ENCODE results near the gene ATXN1. TPM values are rescaled to one million over a fixed set of nuclear protein-coding genes. Genes with fewer than 3 reads are reported as not detected.
"Not testable (repeated sequence)": the region's sequence is repeated elsewhere in the genome, so short reads cannot be mapped to it uniquely, and the experiment has no call there.

The ATXN1 gene
- total RNA-seq, 4 donors from 2014 or later, result 26.4 to 46.4 (median 36.1) TPM

DNA sequence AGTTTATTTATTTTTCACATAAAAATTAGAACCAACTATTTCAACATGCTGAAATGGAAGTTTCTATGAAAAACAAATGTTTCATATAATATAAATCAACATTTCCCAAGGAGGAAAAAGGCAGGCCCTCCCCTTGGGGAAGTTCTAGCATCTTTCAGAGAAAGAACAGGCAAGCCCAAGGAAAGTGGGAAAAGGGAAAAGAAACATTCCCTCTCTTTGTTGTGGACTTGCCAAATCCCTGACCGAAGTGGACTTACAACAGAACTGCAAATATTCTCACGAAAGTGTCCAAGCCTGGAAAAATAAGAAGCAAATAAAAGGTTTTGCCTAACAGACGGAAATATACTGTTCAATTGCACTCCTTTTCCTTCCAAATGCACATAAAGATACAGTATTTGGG is 214.4 kb downstream of the ATXN1 start:
- DNase-seq (ENCODE audit: low spot score), result no peak
- TF ChIP-seq, protein P1, sequence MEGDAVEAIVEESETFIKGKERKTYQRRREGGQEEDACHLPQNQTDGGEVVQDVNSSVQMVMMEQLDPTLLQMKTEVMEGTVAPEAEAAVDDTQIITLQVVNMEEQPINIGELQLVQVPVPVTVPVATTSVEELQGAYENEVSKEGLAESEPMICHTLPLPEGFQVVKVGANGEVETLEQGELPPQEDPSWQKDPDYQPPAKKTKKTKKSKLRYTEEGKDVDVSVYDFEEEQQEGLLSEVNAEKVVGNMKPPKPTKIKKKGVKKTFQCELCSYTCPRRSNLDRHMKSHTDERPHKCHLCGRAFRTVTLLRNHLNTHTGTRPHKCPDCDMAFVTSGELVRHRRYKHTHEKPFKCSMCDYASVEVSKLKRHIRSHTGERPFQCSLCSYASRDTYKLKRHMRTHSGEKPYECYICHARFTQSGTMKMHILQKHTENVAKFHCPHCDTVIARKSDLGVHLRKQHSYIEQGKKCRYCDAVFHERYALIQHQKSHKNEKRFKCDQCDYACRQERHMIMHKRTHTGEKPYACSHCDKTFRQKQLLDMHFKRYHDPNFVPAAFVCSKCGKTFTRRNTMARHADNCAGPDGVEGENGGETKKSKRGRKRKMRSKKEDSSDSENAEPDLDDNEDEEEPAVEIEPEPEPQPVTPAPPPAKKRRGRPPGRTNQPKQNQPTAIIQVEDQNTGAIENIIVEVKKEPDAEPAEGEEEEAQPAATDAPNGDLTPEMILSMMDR (IDR thresholded peaks at IDR 0.05), result no peak
- ATAC-seq (ENCODE audit: low FRiP score), result no peak

DNA sequence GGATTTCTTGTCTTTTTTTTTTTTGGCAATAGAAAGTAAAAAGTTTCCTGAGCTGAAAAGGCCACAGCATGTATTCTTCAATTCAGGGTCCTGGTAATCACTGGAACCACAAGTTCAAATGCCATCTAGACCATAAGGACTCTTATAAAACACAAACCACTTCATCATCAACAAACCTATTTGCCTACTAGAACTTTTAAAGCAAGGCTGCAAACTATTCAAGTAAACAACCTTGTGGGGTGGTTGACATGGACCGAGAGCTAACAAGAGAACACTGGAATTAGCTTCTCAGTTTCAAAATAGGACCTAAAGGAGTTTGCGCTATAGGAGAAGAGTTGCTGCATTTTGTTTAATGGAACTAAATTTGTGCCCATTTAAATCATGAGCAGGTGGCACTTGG is 215.9 kb downstream of the ATXN1 start:
- TF ChIP-seq, protein P1 (IDR thresholded peaks at IDR 0.05), result no peak

DNA sequence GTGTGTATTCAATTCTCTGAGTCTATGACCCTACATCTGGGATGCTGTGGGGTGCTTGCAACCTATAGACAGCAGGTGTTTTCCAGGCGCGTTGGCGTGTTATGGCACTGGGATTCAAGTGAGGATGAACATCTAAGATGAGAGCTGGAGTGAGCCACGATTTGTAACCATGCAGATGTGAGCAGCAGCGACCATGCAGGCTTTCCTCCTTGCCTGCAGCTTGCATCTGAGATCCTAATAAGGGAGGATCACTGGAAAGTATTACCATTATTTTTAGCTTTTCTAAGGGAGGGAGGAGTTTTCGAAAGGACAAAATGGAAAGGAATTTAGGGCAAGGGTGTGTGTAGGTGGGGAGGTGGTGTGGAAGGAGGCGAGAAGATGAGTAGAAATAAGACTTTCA is 216.7 kb downstream of the ATXN1 start:
- TF ChIP-seq, protein P1 (IDR thresholded peaks at IDR 0.05), result no peak
- no peak for DNase-seq (ENCODE audit: low spot score)
- no peak for ATAC-seq (ENCODE audit: low FRiP score)

More for the DNA sequence above, 215.9 kb downstream of the ATXN1 start:
- DNase-seq (ENCODE audit: low spot score) (no peak), ATAC-seq (ENCODE audit: low FRiP score) (no peak)

DNA sequence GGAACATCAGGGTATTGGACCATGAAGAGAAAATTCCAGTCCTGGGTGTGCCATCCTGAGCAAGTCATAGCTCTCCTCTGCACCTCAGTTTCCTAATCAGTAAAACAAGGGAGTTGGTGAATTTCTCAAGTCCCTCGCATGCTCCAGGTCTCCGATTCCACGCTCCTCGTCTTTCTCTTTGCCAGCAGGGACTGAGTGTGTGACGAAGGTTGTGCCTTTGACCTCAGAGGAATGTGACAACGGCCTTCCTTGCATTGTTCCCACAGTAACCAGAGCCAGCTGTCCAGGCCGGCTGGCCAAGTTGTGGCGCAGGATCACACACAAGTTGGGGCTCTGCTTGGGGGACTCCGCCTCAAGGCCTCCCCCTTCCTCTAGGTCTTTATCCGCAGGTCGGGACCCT is 217.3 kb downstream of the ATXN1 start:
- no peak for ATAC-seq (ENCODE audit: low FRiP score)
- no peak for DNase-seq (ENCODE audit: low spot score)
- TF ChIP-seq, protein P1 (IDR thresholded peaks at IDR 0.05), result no peak

DNA sequence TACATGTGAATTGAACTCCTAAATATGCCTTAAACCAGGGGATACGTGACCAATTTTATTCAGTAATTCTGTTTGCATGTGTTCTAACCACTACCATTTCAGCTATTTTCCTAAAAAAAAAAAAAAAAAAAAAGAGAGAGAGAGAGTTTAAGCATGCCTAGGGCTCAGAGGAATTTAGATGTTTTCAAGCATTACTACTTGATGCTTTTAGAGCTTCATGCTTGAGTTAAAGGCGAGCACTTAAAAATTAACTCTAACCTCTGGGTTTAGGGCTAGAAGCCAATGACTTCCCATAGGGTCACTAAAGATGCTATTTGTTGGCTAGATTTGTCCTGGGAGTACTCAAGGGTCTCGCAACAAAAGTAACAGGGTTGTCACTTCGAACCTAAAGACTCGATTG is 217.7 kb downstream of the ATXN1 start:
- TF ChIP-seq, protein P1 (IDR thresholded peaks at IDR 0.05), result no peak
- ATAC-seq (ENCODE audit: low FRiP score), result no peak

DNA sequence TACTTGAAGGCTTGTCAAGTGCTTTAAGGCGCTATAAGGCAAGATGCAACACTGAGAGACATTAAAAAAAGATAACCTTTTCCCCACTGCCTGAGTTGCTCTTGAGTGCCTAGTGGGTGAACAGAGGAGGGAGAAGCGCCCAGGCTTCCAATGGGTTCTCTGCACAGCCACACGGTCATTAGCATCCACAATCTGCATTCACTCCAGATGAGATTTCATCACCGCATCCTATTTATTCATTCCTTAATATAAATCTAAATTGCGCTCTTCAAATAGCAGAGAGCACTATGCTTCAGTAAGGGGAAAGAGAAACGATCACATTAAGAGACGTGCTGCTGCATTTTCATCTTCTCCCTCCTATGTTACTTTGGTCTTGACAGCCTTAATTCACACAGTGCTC is 219.2 kb downstream of the ATXN1 start:
- DNase-seq (ENCODE audit: low spot score) (no peak), ATAC-seq (ENCODE audit: low FRiP score) (no peak)
- TF ChIP-seq, protein P1 (IDR thresholded peaks at IDR 0.05), result no peak

More for the DNA sequence above, 217.7 kb downstream of the ATXN1 start:
- no peak for DNase-seq (ENCODE audit: low spot score)

DNA sequence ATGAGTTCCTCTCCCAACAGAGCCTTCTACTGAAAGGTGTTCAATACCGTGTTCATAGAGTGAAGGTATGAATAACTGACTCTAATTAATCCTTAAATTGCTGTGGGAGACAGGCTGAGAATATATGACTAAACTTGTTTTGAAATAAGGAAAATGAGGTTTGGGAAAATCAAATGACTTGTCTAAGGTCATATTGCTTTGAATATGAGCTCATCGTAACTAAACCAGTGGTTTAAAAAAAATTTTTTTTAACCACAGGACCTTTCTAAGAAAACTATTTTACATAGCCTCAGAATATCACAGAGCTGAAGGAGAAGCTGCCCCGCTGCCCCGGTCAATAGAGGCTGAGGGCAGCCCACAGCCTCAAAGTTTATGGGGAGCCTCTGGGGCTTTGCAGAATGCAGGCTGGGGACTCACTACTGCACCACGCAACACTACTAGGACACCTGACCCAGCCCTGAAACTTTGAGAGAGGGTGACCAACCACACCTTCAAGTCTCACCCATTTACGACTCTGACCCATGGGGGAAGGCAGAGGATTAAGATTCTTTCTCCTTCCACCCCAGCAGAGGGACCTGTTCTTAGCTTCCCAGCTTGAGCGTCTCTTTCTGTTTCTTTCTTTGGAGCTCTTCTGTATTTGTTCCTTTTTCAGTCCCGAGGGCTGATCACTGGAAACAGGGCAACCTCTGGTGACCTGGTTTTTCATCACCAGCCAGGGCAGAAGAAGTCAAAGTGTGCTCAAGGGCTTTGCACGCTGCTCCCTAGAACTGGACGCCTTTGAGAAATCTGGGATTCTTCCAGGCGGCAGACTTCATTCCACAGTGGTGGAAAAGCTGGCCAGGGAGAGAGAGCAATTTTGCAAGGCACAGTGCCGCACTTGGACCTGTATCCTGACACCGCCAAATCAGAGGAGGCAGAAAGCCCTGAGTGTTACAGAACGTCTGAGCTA is 220.2 kb downstream of the ATXN1 start:
- TF ChIP-seq, protein P1 (IDR thresholded peaks at IDR 0.05), result no peak
- peak; percentile 62 for ATAC-seq (ENCODE audit: low FRiP score)
- DNase-seq (ENCODE audit: low spot score), result no peak

DNA sequence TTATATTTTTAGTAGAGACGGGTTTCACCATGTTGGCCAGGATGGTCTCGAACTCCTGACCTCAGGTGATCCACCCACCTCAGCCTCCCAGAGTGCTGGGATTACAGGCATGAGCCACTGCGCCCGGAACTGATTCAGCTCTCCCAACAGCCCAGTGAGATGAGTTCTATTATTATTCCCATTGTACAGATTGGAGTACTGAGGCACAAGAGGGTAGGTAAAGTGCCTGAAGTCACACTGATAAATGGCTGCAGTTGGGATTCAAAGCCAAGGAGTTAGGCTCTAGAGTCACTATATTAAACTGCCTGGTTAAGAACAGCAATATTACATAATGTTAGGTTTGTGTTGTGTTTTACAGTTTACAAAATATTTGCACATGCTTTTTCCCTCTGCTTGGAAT is 220.9 kb downstream of the ATXN1 start:
- ATAC-seq (ENCODE audit: low FRiP score), result not testable (repeated sequence)

More for the DNA sequence above, 220.9 kb downstream of the ATXN1 start:
- not testable (repeated sequence) for DNase-seq (ENCODE audit: low spot score)
